ENCODE data around the gene CAPN14.

Gene CAPN14

GRCh38 chr2:31239593-31240177, 22.4 kb upstream of the CAPN14 start:
- no peak overlapping the region for H3K4me3 ChIP-seq (ENCODE audit: low read depth, low read length)
- ChIA-PET CTCF (interaction anchor here (1.0 to 1.3 kb wide), 3 partner anchors 94 to 527 kb away, joined by 3 to 5 read pairs (median 4); no protein-coding TSS in a partner anchor), POLR2A (no interaction called here)
- no peak for DNase-seq (ENCODE audit: low read depth, low spot score)
- no peak for TF ChIP-seq CTCF (IDR thresholded peaks at IDR 0.05; ENCODE audit: insufficient read depth, low read length, missing control alignments)

DNA sequence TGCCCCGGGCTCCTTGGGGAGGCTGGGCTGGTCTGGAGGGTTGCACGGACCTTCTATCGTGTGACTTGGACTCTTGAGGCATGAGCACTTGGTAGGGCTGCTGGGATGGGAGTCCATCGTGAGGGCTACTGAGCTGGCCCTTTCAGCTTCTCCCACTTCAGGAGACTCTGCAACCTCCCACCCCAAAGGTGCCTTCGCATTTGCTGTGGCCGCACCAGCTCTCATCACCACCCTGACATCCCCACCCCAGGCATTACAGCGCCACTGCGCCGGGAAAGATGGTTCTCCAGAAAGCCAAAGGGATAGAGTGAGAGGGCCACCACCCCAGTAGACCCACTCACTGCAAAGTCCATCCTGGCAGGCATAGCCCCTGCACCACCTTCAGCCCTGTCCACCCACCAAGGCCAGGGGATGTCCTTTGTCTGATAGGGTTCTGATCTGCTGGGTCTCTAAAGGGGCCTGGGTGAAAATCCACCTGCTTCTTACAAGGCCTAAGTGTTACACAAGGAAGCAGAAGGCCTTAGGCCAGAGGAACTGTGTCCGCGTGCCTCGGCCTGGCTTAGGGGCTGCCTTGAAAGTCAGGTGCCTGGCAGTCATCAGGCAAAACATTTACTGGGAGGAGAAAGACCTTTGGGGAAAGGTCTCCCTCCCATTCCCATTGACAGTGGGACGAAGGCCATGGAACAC, 21.7 kb upstream of the CAPN14 start:
- no peak for DNase-seq (ENCODE audit: low read depth, low spot score)
- POLR2A ChIA-PET, result no interaction called here
- TF ChIP-seq CTCF (IDR thresholded peaks at IDR 0.05; ENCODE audit: insufficient read depth, low read length, missing control alignments), result no peak
- H3K4me3 ChIP-seq (ENCODE audit: low read depth, low read length), result no peak overlapping the region
- CTCF ChIA-PET, result interaction anchor here (0.9 to 1.3 kb wide), 4 partner anchors 94 to 526 kb away, joined by 3 to 5 read pairs (median 4); no protein-coding TSS in a partner anchor

DNA sequence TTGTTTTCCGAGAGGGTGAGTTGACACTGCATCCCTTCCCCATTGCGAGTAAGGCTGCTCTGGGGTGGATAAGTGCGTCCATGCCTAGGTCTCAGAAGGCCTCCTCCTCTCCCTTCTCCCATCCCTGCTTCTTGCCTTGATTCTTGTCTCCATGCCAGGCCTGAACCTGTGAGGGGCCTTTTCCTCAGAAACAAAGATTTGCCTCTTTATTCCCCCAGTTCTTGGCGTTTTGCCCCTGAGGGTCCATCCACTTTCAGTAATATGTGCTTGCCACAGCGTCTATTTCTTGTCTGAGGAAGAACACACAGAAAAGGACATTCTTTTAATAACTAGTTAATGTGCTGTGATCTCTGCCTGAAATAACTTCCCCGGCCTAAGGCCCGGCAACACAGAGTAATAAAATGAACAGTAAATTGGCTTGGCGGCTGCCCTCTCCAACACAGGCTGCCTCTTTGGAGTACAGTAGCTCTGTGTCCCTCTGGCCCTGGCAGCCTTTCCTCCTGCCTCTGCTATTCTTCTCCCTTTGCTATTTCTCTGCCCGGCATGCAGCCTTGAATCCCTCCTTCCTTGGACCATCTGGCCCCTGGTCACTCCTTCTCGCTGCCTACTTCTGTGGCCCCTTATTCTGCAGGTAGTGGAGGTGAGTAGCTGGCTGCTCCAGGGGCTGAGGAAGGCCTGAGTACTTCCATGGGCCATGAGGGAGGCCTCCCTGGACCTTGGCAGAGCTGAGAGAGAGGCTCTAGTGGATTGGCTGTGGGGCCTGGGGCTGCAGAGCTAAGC, 21.0 kb upstream of the CAPN14 start:
- ChIA-PET POLR2A (no interaction called here), CTCF (interaction anchor here (0.9 to 1.6 kb wide), 3 partner anchors 20 to 96 kb away, joined by 3 to 5 read pairs (median 3); no protein-coding TSS in a partner anchor)
- no peak for DNase-seq (ENCODE audit: low read depth, low spot score)
- no peak overlapping the region for H3K4me3 ChIP-seq (ENCODE audit: low read depth, low read length)
- no peak for TF ChIP-seq CTCF (IDR thresholded peaks at IDR 0.05; ENCODE audit: insufficient read depth, low read length, missing control alignments)

DNA sequence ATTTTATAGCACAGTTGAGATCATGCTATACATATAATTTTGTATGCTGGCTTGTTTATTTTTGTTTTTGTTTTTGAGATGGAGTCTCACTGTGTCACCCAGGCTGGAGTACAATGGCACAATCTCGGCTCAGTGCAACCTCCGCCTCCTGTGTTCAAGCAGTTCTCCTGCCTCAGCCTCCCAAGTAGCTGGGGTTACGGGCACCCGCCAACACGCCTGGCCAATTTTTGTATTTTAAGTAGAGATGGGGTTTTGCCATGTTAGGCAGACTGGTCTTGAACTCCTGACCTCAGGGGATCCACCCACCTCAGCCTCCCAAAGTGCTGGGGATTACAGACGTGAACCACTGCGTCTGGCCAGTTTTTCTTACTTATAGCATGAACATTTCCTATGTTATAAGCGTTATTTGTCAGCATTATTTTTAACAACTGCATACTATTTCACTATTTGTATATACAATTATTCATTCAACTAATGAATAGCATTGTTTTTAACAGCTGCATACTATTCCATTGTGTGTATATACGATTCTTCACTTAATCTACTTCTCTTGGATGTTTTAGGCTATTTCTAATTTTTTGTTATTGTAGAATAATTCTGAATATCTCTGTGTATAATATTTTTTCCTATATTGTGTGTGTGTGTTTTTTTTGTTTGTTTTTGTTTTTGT, 20.2 kb upstream of the CAPN14 start:
- no peak overlapping the region for H3K4me3 ChIP-seq (ENCODE audit: low read depth, low read length)
- ChIA-PET CTCF (interaction anchor here (1.6 to 6.6 kb wide), 2 partner anchors 21 to 97 kb away, joined by 3 to 72 read pairs; no protein-coding TSS in a partner anchor), POLR2A (no interaction called here)
- TF ChIP-seq CTCF (IDR thresholded peaks at IDR 0.05; ENCODE audit: insufficient read depth, low read length, missing control alignments), result no peak
- no peak for DNase-seq (ENCODE audit: low read depth, low spot score)

DNA sequence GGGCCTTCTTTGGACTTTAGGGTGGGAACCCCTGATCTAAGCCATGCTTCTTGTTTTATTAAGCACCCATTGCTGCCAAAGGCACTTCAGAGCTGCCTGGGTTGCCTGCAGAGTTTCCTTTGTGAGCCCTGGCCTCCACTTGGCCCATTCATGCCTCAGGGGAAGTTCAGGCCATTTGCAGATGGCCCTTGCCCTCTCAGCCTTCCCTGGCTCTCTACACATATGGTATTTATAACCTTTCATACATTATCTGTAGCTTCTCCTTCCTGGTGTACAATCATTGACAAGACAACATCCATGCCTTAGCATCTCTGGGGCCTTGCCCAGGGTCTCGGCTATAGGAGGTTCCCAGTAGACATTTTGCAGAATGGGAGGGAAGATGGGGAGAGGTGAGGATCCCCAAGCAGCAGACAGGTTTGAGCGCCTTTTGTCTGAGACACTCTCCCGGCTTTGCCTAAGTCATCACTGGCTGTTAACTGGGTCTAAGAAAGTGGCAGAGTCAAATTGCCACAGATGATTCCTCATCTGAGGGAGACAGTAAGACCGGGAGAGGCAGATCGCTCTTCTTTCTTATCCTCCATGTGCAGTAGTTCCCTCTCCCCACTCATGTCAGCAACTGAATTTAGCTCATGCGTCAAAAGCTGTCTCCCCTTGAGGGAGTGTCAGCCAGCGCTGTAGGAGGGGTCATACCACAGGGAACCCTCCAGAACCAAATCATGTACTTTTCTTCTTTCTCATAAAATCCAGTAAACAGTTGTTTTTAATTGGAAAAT, 19.3 kb upstream of the CAPN14 start:
- ChIA-PET POLR2A (no interaction called here), CTCF (interaction anchor here (0.7 to 6.6 kb wide), 4 partner anchors 22 to 670 kb away, joined by 3 to 72 read pairs (median 4); no protein-coding TSS in a partner anchor)
- no peak for DNase-seq (ENCODE audit: low read depth, low spot score)
- no peak for TF ChIP-seq CTCF (IDR thresholded peaks at IDR 0.05; ENCODE audit: insufficient read depth, low read length, missing control alignments)
- no peak overlapping the region for H3K4me3 ChIP-seq (ENCODE audit: low read depth, low read length)
